Raji (cell line): ENCODE data around the gene PHTF1.
A peak's percentile ranks its signal among the peaks of the same experiment; 100 is the strongest.

ENCODE experiments used
- POLR2A ChIP-seq: IDR thresholded peaks from 2 replicates; pipeline ENCODE4 v1.6.1; 2011; ENCODE audit warnings: low read depth, low read length, control low read depth; ENCODE audit not compliant: insufficient read depth

PHTF1 gene

DNA sequence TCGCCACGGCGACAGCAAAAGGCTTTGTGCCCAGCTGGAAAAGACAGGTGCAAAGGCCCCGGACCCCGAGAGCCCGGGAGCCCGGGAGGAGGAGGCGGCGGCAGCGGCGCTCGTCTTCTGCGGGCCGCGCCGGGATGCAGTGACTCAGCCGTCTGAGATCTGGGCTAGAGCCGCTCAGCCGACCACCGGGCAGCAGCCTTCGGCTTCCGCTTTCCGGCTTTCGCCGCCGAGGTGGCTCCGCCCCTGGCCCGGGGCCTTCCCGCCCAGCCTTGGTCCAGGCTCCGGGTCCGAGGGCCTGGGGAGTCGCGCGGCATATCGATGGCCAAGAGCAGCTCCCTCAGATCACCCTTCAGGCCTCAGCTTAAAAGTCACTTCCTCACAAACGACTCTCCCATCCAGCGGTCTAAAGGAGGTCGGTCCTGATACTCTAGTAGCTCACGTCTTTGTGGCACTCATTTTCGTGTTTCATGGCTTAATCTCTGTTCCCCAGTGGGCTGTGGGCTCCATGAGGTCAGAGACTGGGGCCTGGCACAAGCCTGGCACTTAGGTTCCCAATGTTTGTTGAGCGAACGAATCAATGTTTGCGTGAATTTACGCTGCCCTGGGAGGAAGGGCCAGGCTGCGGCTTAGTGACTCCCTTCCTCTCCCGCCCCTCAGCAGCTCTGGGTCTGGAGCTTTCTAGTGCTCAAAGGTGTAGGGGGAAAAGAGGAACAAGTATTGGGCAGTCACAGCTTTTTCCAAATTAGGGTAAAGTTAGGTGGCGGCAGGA, at the start of gene PHTF1:
PHTF1 (minus strand) TSS at position 154 of the 769 bp plus-strand sequence. CDS start 783 bp downstream, outside the sequence.
- peak; percentile 86 for TF ChIP-seq POLR2A

DNA sequence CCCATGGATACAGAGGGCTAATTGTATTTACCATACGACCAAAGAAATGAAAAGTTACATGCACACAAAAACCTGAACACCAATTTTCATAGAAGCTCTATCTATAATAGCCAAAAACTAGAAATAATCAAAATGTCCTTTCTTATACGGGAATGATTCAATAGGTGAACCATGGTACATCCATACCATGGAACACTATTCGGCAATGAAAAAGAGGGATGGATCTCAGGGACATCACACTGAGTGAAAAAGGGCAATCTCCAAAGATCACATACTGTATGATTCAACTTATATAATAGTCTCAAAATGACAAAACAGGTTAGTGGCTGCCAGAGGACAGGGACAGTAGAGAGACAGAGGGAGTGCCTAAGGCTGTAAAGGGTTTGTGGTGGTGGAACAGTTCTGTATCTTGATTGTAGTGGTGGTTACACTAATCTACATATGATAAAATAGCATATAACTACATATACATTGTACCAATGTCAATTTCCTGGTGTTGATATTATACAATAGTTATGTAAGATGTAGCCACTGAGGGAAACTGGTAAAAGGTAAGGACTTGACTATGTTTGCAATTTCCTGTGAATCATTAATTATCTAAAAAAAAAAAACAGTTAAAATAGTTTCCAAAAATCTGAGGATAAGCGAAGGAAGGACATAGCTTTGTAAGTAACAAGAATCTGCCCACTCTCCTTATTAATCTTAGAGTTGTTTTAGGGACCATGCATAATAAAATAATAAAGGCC, 49.3 kb upstream of the PHTF1 start:
- TF ChIP-seq POLR2A = no peak

DNA sequence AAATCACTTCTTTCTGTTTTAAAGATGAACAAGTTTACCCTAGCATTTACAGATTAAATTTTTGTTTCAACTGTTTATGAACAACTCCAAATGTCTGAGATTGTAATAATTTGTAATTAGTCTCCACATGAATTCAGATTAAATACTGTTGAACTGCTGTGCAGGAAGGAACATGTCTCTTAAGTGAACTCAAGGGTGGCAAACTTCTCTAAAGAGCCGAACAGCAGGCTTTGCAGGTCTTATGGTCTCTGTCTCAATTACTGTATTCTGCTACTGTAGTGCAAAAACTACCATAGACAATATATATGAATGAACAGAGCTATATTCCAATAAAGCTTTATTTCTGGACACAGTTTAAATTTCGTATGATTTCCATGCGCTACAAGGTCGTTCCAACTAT, 46.4 kb upstream of the PHTF1 start:
- TF ChIP-seq POLR2A = no peak

DNA sequence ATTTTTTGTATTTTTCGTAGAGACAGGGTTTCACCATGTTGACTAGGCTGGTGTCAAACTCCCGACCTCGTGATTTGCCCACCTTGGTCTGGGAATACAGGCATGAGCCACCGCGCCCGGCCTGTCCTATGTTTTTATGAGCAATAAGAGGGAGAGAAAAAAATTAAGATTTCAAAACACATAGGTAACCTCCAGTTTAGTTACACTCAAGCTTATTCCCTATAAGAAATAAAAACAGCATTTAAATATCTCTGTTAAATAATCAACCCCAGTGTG, 45.9 kb upstream of the PHTF1 start:
- no peak for TF ChIP-seq POLR2A

DNA sequence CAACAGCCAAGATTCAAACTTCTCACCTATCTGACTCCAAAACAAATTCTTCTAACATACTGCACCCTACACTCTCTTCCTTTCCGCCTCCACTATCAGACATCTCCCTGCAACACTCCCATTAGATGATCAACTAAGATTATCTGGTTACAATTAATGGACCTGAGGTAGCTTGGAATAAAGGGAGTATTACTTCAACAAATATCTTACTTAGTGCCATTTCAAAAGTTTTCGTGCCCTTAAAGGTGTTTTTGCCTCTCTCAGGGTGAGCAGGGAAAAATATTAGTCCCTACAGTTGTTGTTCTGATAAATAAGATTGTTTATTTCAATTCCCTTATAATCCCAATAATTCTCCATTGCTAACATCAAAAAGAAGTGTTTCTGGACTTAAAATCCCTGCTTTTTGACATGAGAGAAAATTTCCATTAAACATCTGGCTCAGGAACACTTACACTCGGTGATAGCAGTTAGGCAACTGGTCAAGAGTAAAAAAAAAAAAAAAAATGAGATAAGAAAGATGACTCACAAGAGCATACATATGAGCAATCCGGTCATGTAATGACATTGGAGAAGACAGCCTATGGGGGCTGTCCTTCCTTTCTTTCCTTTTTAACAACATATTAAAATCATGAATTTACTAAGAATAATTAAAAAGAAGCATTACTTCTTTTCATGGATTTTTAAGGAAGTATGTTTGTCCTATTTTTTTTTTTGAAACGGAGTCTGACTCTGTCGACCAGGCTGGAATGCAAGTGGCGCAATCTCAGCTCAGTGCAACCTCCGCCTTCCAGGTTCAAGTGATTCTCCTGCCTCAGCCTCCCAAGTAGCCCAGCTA, 45.4 kb upstream of the PHTF1 start:
- TF ChIP-seq POLR2A = no peak

DNA sequence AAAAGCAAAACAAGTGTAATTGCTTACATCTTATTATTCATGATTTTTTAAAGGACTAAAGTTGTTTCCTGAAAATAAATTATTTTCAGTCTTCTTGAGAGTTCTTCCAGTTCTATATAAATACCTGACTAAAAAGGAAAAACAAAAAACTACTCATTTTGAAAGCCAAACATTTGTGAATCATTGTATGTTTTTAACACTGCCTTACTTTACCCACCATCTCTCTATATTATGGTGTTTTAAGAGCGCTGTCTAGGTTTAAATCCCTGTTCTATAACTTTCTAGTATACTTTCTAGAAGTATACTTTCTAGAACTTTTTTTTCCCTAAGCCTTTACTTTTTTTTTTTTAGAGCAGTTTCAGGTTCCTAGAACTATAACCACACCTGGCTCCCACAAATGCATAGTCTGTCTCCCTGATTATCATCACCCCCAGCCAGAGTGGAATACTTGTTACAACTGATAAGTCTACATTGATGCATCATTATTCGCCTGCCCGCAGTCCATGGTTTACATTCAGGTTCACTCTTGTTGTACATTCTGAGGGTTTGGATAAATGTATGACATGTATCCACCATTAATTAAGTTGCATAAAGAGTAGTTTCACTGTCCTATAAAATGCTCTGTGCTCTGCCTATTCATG, 43.2 kb upstream of the PHTF1 start:
- TF ChIP-seq POLR2A = no peak

DNA sequence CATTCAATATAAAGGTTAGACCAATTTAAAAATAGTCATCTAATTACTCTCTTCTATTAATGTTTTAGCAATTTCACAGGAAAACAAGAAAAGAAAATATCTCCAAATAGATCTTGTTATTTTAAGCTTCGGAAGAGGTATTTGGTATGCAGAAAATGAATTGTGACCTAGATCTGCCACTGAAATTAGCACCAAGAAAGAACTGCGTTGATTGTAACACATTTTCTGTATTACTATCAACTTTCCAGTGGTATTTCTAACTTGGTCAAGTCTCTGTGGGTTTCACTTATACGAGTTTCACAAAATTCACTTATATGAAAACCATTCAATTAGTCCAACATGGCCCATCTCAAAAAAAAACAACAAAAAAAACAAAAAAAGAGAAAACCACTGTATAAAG, 41.2 kb upstream of the PHTF1 start:
- TF ChIP-seq POLR2A = no peak

DNA sequence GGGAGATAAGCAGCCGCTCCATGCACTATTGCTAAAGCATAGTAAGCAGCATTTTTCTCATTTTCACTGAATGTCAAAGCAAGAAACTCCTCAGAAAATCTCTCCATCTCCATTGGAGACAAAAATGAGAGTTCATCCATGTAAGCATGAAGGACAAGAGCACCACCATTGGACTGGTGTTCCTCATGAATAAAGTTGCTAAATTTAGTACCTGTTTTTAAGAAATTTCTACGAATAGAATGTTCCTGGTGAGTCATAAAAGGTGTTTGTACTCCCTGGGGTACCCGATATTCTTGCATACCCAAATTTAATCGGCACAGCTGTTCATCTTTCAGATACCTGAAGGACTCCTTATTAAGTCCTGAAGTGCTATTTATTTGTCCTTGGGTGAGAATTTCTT, 38.2 kb upstream of the PHTF1 start:
- no peak for TF ChIP-seq POLR2A

DNA sequence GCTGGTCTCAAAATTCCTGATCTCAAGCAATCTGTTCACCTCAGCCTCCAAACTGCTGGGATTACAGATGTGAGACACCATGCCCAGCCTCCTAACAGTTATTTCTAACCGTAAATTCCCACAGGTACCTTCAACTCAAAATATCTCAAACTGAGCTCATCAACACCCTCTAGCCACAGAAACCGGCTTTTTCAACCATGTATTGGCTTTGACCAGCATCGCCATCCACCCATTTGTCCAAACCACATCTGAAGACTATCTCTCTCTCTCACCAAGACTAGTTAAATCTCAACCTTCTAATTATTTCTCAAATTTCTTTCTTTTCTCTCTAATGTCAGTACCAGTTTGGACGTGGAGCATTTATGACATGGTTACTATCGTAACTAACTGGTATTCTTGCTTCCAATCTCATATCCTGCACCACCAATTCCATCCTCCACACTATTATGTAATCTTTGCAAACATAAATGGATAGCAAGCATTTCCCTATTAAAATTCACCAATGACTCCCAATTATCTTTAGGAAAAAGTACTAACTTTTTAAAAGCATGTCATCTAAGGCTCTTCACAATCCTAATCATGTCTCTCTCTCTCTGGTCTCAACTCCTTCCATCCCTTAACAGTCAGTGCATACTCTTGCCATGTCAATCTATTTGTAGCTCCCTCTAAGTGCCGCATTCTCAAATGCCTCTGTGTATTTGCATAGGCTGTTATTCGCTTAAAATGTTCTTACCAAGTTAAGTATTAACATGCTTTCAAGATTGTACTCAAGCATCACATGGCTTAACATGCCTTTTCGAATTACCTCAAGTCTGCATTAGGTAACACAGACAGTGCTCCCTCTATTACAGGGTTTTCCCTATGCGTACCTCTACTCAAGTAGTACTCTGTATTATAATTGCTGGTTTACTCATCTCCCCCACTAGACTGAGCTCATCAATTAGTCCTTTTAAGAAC, 34.9 kb upstream of the PHTF1 start:
- no peak for TF ChIP-seq POLR2A

DNA sequence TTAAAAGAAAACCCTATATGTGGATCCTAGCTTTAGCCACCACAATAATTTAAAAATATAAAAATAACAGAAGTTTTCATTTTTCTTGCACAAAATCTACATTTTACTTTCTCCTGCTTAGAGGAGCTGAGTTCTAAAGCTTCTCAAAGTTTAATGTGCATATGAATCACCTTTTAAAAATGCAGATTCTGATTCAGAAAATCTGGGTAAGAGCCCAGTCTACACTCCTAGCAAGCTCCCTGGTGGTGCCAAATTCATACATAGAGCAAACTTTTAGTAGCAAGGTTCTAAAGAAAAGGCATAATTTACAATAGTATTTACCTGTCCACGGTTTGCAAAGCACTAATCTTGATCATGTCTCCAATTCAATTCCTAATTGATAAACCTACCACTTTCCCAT, 33.7 kb upstream of the PHTF1 start:
- no peak for TF ChIP-seq POLR2A

DNA sequence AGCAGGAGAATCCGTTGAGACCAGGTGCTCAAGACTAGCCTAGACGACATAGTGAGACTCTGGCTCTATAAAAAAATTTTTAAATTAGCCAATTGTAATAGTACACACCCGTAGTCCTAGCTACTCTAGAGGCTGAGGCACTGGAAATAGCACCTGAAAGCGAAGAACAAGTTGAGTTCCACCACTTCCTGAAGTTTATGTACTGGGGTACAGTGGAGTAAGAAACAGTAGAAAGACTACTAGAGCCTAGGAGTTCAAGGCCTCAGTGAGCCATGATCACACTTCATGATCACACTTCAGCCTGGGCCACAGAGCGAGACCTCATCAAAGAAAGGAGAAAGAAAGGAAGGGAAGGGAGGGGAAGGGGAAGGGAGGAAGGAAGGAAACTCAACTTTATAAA, 33.2 kb upstream of the PHTF1 start:
- no peak for TF ChIP-seq POLR2A

DNA sequence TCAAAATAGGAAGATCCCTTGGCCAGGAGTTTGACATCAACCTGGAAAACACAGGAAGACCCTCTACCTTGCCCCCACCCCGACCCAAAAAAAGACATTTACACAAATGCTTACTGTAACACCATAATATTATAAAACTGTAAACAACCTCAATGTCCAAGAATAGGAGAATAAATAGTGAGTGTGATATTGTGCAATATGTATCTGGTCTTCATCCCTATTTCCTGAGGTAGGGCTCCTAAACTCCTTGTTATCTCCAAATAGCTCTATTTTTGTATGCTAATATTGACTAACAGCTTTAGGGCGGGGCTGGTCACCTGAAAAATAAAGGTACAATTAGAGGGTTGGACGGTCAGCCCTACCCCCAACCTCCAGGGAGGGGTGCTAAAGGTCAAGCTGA, 29.5 kb upstream of the PHTF1 start:
- TF ChIP-seq POLR2A = no peak

DNA sequence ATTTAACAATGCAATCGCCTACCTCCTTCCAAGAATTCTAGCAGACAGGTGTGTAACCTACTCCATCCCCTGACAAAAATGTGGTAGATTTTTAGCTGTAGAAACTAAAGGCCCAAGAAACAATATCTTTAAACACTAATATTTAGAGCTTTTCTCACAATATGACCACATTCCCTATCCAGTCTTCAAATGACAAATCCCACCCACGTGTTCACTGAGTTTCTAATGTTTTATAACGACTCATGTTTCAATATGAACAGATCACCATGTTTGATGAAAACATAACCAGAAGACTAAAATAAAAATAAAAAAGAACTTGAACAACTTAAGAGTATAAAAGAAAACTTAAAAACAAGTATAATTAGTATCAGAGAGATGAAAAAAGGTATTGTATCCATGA, 28.4 kb upstream of the PHTF1 start:
- no peak for TF ChIP-seq POLR2A

DNA sequence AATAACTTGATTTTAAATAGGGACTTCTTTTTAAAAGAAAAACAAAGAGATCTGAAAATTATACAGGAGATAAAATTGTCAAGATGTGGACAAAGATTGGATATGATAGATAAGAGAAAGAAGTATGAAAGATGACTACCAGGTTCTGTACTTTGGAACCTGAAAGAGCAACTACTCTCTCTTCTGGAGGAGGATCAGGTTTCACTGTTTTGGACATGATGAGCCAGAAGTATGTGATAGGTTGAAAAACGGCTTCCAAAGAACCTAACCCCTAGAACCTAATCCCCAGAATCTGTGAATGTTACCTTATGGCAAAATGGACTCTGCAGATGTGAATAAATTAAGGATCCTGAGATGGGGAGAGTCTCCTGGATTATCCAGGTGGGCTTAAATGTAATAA, 26.8 kb upstream of the PHTF1 start:
- no peak for TF ChIP-seq POLR2A
